SU-DHL-6 (cell line): ENCODE measurements around the gene CCDC83.

ENCODE experiments used
- EZH2phosphoT487 ChIP-seq: fragments of 200-600 bp; sonication (generic), shearing (Covaris generic); conservative IDR thresholded peaks from 2 replicates; pipeline ENCODE4 v1.6.1; 2018; ENCODE audit warnings: mild to moderate bottlenecking, antibody characterized with exemption, low read length, moderate library complexity, mixed read lengths
- TF ChIP-seq, protein P1 (sequence below): fragments of 200-600 bp; sonication (generic); IDR thresholded peaks from one replicate; pipeline ENCODE4 v1.5.1; 2017; ENCODE audit warnings: antibody characterized with exemption, mild to moderate bottlenecking, low read length, moderate library complexity; ENCODE audit not compliant: insufficient read depth, poor library complexity, severe bottlenecking

DNA sequence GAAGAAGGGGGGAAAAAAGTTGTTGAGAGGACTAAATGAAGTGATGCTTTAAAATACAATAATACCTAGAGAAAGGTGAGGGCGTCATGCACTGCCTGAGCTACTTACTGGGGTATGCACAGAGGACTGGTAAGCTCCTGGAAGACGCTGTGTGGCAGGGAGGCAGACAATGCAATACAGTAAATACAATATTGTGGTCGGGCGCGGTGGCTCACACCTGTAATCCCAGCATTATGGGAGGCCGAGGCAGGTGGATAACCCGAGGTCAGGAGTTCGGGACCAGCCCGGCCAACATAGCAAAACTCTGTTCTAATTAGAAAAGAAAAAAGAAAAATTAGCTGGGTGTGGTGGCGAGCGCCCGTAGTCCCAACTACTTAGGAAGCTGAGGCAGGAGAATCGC, 43.6 kb upstream of the CCDC83 start:
- TF ChIP-seq EZH2phosphoT487: no peak
- TF ChIP-seq, protein P1, sequence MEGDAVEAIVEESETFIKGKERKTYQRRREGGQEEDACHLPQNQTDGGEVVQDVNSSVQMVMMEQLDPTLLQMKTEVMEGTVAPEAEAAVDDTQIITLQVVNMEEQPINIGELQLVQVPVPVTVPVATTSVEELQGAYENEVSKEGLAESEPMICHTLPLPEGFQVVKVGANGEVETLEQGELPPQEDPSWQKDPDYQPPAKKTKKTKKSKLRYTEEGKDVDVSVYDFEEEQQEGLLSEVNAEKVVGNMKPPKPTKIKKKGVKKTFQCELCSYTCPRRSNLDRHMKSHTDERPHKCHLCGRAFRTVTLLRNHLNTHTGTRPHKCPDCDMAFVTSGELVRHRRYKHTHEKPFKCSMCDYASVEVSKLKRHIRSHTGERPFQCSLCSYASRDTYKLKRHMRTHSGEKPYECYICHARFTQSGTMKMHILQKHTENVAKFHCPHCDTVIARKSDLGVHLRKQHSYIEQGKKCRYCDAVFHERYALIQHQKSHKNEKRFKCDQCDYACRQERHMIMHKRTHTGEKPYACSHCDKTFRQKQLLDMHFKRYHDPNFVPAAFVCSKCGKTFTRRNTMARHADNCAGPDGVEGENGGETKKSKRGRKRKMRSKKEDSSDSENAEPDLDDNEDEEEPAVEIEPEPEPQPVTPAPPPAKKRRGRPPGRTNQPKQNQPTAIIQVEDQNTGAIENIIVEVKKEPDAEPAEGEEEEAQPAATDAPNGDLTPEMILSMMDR: no peak
